IMR-90 (cell line): ENCODE results near the gene CYSTM1. TPM values are rescaled to one million over a fixed set of nuclear protein-coding genes. Genes with fewer than 3 reads are reported as not detected.

Source experiments
- ATAC-seq: fragments of 200-7000 bp; cut with Tn5 transposase; 2 replicates; pipeline ENCODE4 v1.9.1; 2020; ENCODE audit warnings: low read depth, mild to moderate bottlenecking, moderate library complexity
- BruUV-seq: library from RNA; stranded (reverse); fragments of 400-500 nt; replicated peaks from 2 replicates; lab custom pipeline; 2021; lab: Mats Ljungman, UMichigan
- CTCF ChIA-PET: fragments of 300-600 bp; formaldehyde crosslinking; extraction: SDS; loops from one replicate; lab custom pipeline; 2021; ENCODE audit warnings: antibody characterized with exemption; lab: Yijun Ruan, JAX
- POLR2A ChIA-PET: fragments of 300-600 bp; sonication (Branson Sonifier 250); formaldehyde crosslinking; loops from one replicate; lab custom pipeline; 2022; ENCODE audit warnings: antibody characterized with exemption; ENCODE audit not compliant: unreplicated experiment; lab: Charles Lee
- DNase-seq: peaks from one replicate; pipeline ENCODE4 v3.0.0; 2013
- H2AFZ ChIP-seq: replicated peaks from 2 replicates; pipeline ENCODE3; 2013; ENCODE audit warnings: low read length, mild to moderate bottlenecking; ENCODE audit not compliant: poor library complexity
- H2AK5ac ChIP-seq: 2 replicates; pipeline ENCODE4 v1.6.1; 2013; ENCODE audit warnings: low read depth, low read length, inconsistent platforms
- H2AK9ac ChIP-seq: replicated peaks from 2 replicates; pipeline ENCODE3; 2013; ENCODE audit warnings: mild to moderate bottlenecking, low read depth, low read length, moderate library complexity; ENCODE audit not compliant: poor library complexity
- H2BK120ac ChIP-seq: 2 replicates; pipeline ENCODE4 v1.6.1; 2013; ENCODE audit warnings: low read depth, low read length, inconsistent platforms
- H2BK15ac ChIP-seq: 3 replicates; pipeline ENCODE4 v1.6.1; 2013; ENCODE audit warnings: low read depth, low read length, inconsistent platforms
- H2BK20ac ChIP-seq: 2 replicates; pipeline ENCODE4 v1.6.1; 2013; ENCODE audit warnings: low read depth, mild to moderate bottlenecking, inconsistent platforms, low read length, moderate library complexity
- H2BK5ac ChIP-seq: 2 replicates; pipeline ENCODE4 v1.6.1; 2013; ENCODE audit warnings: mild to moderate bottlenecking, low read depth, low read length, inconsistent platforms; ENCODE audit not compliant: poor library complexity, severe bottlenecking
- H3K14ac ChIP-seq: replicated peaks from 2 replicates; pipeline ENCODE4 v1.6.1; 2013; ENCODE audit warnings: low read depth, low read length, inconsistent platforms
- H3K18ac ChIP-seq: 2 replicates; pipeline ENCODE4 v1.6.1; 2013; ENCODE audit warnings: low read depth, low read length, control low read depth
- H3K23ac ChIP-seq: 2 replicates; pipeline ENCODE4 v1.6.1; 2013; ENCODE audit warnings: low read depth, low read length, inconsistent platforms
- H3K27ac ChIP-seq: 2 replicates; pipeline ENCODE4 v1.5.1; 2013; ENCODE audit warnings: mild to moderate bottlenecking, control low read depth, low read length; ENCODE audit not compliant: insufficient read depth
- H3K27me3 ChIP-seq: 2 replicates; pipeline ENCODE4 v1.6.1; 2013; ENCODE audit warnings: low read length; ENCODE audit not compliant: control insufficient read depth, insufficient read depth
- H3K36me3 ChIP-seq: 2 replicates; pipeline ENCODE4 v1.6.1; 2013; ENCODE audit warnings: low read length, mixed read lengths; ENCODE audit not compliant: control insufficient read depth, insufficient read depth
- H3K4ac ChIP-seq: 2 replicates; pipeline ENCODE4 v1.6.1; 2013; ENCODE audit warnings: low read depth, low read length, inconsistent platforms
- H3K4me1 ChIP-seq: 2 replicates; pipeline ENCODE4 v1.6.1; 2013; ENCODE audit warnings: low read length, mixed read lengths; ENCODE audit not compliant: control insufficient read depth, insufficient read depth
- H3K4me2 ChIP-seq: 2 replicates; pipeline ENCODE4 v1.6.1; 2013; ENCODE audit warnings: low read depth, mild to moderate bottlenecking, control low read depth, low read length, moderate library complexity
- H3K4me3 ChIP-seq: 2 replicates; pipeline ENCODE4 v1.5.1; 2013; ENCODE audit warnings: low read depth, mild to moderate bottlenecking, control low read depth, low read length, moderate library complexity; ENCODE audit not compliant: insufficient read depth
- H3K56ac ChIP-seq: 2 replicates; pipeline ENCODE4 v1.6.1; 2013; ENCODE audit warnings: low read length, inconsistent platforms; ENCODE audit not compliant: insufficient read depth; ENCODE audit errors: extremely low read depth
- H3K79me1 ChIP-seq, 2 experiments: 2 replicates each; pipeline ENCODE4 v1.6.1; 2013; ENCODE audit warnings: low read length in 2 of 2, inconsistent platforms in 1 of 2, low read depth in 1 of 2
- H3K9ac ChIP-seq: 2 replicates; pipeline ENCODE4 v1.6.1; 2013; ENCODE audit warnings: low read depth, low read length, control low read depth
- H3K9me1 ChIP-seq: 2 replicates; pipeline ENCODE4 v1.6.1; 2013; ENCODE audit warnings: low read length, inconsistent platforms; ENCODE audit not compliant: insufficient read depth
- H3K9me3 ChIP-seq: 2 replicates; pipeline ENCODE4 v1.6.1; 2013; ENCODE audit warnings: low read length; ENCODE audit not compliant: control insufficient read depth, insufficient read depth
- H4K20me1 ChIP-seq: 2 replicates; pipeline ENCODE4 v1.6.1; 2013; ENCODE audit warnings: low read length, inconsistent platforms; ENCODE audit not compliant: insufficient read depth
- H4K5ac ChIP-seq: 2 replicates; pipeline ENCODE4 v1.6.1; 2013; ENCODE audit warnings: mild to moderate bottlenecking, low read depth, low read length, control low read depth
- H4K8ac ChIP-seq, 2 experiments: 2 replicates each; pipeline ENCODE4 v1.6.1; 2013; ENCODE audit warnings: low read depth in 2 of 2, low read length in 2 of 2, control low read depth in 1 of 2, inconsistent platforms in 1 of 2
- H4K91ac ChIP-seq: 2 replicates; pipeline ENCODE4 v1.6.1; 2013; ENCODE audit warnings: low read depth, low read length, inconsistent platforms; ENCODE audit not compliant: insufficient read depth
- BHLHE40 ChIP-seq: fragments of 150-350 bp; IDR thresholded peaks from 2 replicates; pipeline ENCODE4 v1.6.1; 2016; ENCODE audit warnings: mild to moderate bottlenecking, low read depth, low read length
- CEBPB ChIP-seq: IDR thresholded peaks from 2 replicates; pipeline ENCODE4 v1.6.1; 2012; ENCODE audit warnings: low read depth, low read length, improper control_type of control experiment
- CHD1 ChIP-seq: IDR thresholded peaks from 2 replicates; pipeline ENCODE4 v1.6.1; 2012; ENCODE audit warnings: low read depth, low read length, improper control_type of control experiment
- FOS ChIP-seq: fragments of 150-350 bp; IDR thresholded peaks from 2 replicates; pipeline ENCODE4 v1.6.1; 2016; ENCODE audit warnings: low read depth, low read length
- MAFK ChIP-seq: IDR thresholded peaks from 2 replicates; pipeline ENCODE4 v1.6.1; 2012; ENCODE audit warnings: low read depth, low read length, improper control_type of control experiment
- MAZ ChIP-seq: IDR thresholded peaks from 2 replicates; pipeline ENCODE4 v1.6.1; 2012; ENCODE audit warnings: low read depth, mild to moderate bottlenecking, low read length, improper control_type of control experiment, moderate library complexity, borderline replicate concordance
- MXI1 ChIP-seq: IDR thresholded peaks from 2 replicates; pipeline ENCODE4 v1.6.1; 2012; ENCODE audit warnings: low read depth, mild to moderate bottlenecking, low read length, moderate library complexity, borderline replicate concordance
- POLR2A ChIP-seq: IDR thresholded peaks from 2 replicates; pipeline ENCODE4 v1.6.1; 2012; ENCODE audit warnings: mild to moderate bottlenecking, low read depth, low read length
- RAD21 ChIP-seq: IDR thresholded peaks from 2 replicates; pipeline ENCODE4 v1.6.1; 2012; ENCODE audit warnings: low read length, improper control_type of control experiment
- RCOR1 ChIP-seq: IDR thresholded peaks from 2 replicates; pipeline ENCODE4 v1.6.1; 2012; ENCODE audit warnings: mild to moderate bottlenecking, low read length, improper control_type of control experiment; ENCODE audit not compliant: insufficient replicate concordance
- SMC3 ChIP-seq: fragments of 150-350 bp; IDR thresholded peaks from 2 replicates; pipeline ENCODE4 v1.6.1; 2016; ENCODE audit warnings: low read depth, mild to moderate bottlenecking, antibody characterized with exemption, low read length, moderate library complexity
- WGBS, 2 experiments: methylation state at CpG; one replicate each; pipeline versions ENCODE4 v1.1.5 to v1.1.7; 2013; ENCODE audit warnings: missing lambda C conversion rate in 2 of 2; ENCODE audit not compliant: insufficient read length in 1 of 2; ENCODE audit errors: extremely low coverage in 2 of 2; 5-methylcytosine and 5-hydroxymethylcytosine counted together
- dilution Hi-C: fragments of 300-500 bp; cut with HindIII; formaldehyde crosslinking; loops from one replicate; pipeline ENCODE4 v1.14.3; 2018; ENCODE audit warnings: low sequenced_read_pairs; ENCODE audit not compliant: unreplicated experiment
- in situ Hi-C: fragments of 300-500 bp; cut with MboI; formaldehyde crosslinking; loops from 3 replicates; pipeline ENCODE4 v1.14.3; 2019; ENCODE audit warnings: low sequenced_read_pairs, inconsistent platforms, mixed read lengths
- intact Hi-C: fragments of 100-400 bp; cut with micrococcal nuclease; formaldehyde crosslinking; loops from 2 replicates; pipeline ENCODE4 v1.10.0; 2022
- polyA plus RNA-seq, 3 experiments: library from polyadenylated mRNA; depleted of rRNA; stranded (reverse); fragments of >200 nt; gene quantifications; 2 replicates each; pipeline ENCODE4 v1.2.3, GENCODE V29; 2012; ENCODE audit warnings: low replicate concordance in 1 of 3
- total RNA-seq: library from RNA; depleted of rRNA; stranded (reverse); fragments of >200 nt; gene quantifications from 2 replicates; pipeline ENCODE4 v1.2.3, GENCODE V29; 2012
- TF ChIP-seq, protein P1 (sequence below): fragments of 150-350 bp; IDR thresholded peaks from 2 replicates; pipeline ENCODE4 v1.6.1; 2016; ENCODE audit warnings: low read depth, mild to moderate bottlenecking, low read length, moderate library complexity, borderline replicate concordance
- TF ChIP-seq, protein P2 (sequence below): fragments of 150-350 bp; IDR thresholded peaks from 2 replicates; pipeline ENCODE4 v1.6.1; 2017; ENCODE audit warnings: mild to moderate bottlenecking, antibody characterized with exemption, low read length, low read depth

The CYSTM1 gene
- total and polyA plus RNA-seq, 2 of the 4 experiments (the other 2 are of a cell fraction), result 7.3 to 15.0 TPM

DNA sequence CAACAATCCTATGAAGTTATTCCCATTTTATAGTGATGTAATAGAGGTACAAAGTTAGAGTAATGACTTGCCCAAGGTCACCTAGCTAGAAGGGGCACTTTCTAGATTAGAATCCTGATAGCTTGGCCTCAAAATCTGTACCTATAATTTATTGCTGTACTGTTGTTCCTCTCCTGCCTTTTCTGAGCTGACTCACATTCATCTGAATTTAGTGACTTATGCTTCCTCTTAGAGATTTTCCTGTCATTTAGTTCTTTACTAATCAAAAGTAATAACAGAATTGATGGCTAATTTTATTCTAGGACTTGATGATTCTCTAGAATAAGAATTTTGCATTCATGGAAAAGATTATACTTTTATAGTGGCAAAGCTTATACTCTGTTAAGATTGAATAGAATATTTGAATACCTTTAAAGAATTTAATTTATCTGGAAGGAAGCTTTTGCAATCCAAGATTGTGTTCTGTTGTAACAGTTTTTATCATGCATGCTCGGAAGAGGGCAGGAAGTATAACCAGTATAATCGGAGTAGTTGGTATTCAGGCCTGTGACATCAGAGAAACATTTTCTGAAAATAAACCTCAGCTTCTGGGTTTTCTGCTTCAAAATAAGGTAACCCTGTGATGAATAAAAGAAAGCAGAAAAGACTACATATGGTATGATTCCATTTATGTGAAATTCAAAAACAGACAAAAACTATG lies 21.3 kb downstream of the CYSTM1 start:
- DNase-seq (no peak), ATAC-seq (no peak)
- Histone ChIP-seq H4K91ac (no peak overlapping the region), H3K14ac (no peak overlapping the region), H3K4me2 (no peak overlapping the region), H3K36me3 (no peaks in the 10 kb centered on the region), H3K9me1 (no peaks in the 10 kb centered on the region), H3K56ac (no peak overlapping the region), H3K18ac (no peak overlapping the region), H3K23ac (no peak overlapping the region), H3K4ac (no peak overlapping the region), H3K9ac (no peak overlapping the region), H2BK15ac (no peak overlapping the region), H3K9me3 (no peaks in the 10 kb centered on the region), H2AFZ (no peak overlapping the region), H3K4me3 (no peak overlapping the region), H3K27ac (no peak overlapping the region), H4K5ac (no peak overlapping the region), H4K8ac (no peak overlapping the region), H3K4me1 (no peaks in the 10 kb centered on the region), H2BK20ac (no peak overlapping the region), H4K20me1 (no peaks in the 10 kb centered on the region), H3K27me3 (no peaks in the 10 kb centered on the region), H3K79me1 (no peaks in the 10 kb centered on the region), H2BK5ac (no peak overlapping the region), H2AK5ac (no peak overlapping the region), H2BK120ac (no peak overlapping the region), H2AK9ac (no peak overlapping the region)
- POLR2A ChIA-PET, result no interaction called here
- intact Hi-C loops, result no loop called here
- BruUV-seq, result no TSS peak
- in situ Hi-C loops, result no loop called here
- 60% methylated on average over 1 of the region's 2 CpGs; no CpG with 5 or more reads in 1 of the 2 experiments for WGBS, 2 experiments
- CTCF ChIA-PET, result interaction anchor here (0.6 kb wide), 1 partner anchor 1603 kb away, joined by 8 read pairs; no protein-coding TSS in a partner anchor
- TF ChIP-seq RAD21, result no peak
- no peak for TF ChIP-seq BHLHE40
- no peak for TF ChIP-seq FOS
- no peak for TF ChIP-seq SMC3
- TF ChIP-seq MAFK, result no peak
- TF ChIP-seq, protein P1, sequence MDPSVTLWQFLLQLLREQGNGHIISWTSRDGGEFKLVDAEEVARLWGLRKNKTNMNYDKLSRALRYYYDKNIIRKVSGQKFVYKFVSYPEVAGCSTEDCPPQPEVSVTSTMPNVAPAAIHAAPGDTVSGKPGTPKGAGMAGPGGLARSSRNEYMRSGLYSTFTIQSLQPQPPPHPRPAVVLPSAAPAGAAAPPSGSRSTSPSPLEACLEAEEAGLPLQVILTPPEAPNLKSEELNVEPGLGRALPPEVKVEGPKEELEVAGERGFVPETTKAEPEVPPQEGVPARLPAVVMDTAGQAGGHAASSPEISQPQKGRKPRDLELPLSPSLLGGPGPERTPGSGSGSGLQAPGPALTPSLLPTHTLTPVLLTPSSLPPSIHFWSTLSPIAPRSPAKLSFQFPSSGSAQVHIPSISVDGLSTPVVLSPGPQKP, result no peak
- TF ChIP-seq POLR2A, result no peak
- no peak for TF ChIP-seq MAZ
- TF ChIP-seq MXI1, result no peak
- TF ChIP-seq CHD1, result no peak
- no peak for TF ChIP-seq RCOR1
- TF ChIP-seq, protein P2, sequence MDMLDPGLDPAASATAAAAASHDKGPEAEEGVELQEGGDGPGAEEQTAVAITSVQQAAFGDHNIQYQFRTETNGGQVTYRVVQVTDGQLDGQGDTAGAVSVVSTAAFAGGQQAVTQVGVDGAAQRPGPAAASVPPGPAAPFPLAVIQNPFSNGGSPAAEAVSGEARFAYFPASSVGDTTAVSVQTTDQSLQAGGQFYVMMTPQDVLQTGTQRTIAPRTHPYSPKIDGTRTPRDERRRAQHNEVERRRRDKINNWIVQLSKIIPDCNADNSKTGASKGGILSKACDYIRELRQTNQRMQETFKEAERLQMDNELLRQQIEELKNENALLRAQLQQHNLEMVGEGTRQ, result no peak
- TF ChIP-seq CEBPB, result no peak
- dilution Hi-C loops, result no loop called here
